HCT116 (cell line): ENCODE measurements around the gene TMEM63A. TPM values are rescaled to one million over a fixed set of nuclear protein-coding genes. Genes with fewer than 3 reads are reported as not detected.

Source experiments
- ATAC-seq: fragments of 200-7000 bp; cut with Tn5 transposase; 2 replicates; pipeline ENCODE4 v1.9.1; 2020; ENCODE audit warnings: mild to moderate bottlenecking, moderate library complexity
- BruUV-seq: library from RNA; stranded (reverse); fragments of 400-500 nt; replicated peaks from 2 replicates; lab custom pipeline; 2021; lab: Mats Ljungman, UMichigan
- CTCF ChIA-PET: fragments of 300-600 bp; sonication (Branson Sonifier 250); formaldehyde crosslinking; loops from one replicate; lab custom pipeline; 2021; ENCODE audit warnings: antibody characterized with exemption; lab: Charles Lee
- POLR2A ChIA-PET: fragments of 300-600, 350-600 bp; sonication (Branson Sonifier 250); formaldehyde crosslinking; loops from one replicate; lab custom pipeline; 2021; ENCODE audit warnings: antibody characterized with exemption; lab: Charles Lee
- RAD21 ChIA-PET, 2 experiments: fragments of 300-600 bp; sonication (Branson Sonifier 250); formaldehyde crosslinking; loops; one replicate each; lab custom pipeline; 2023; ENCODE audit warnings: low total read pairs in 2 of 2; ENCODE audit not compliant: uncharacterized antibody in 2 of 2, unreplicated experiment in 2 of 2, low non-redundant PET in 1 of 2; lab: Charles Lee
- DNase-seq: peaks from one replicate; pipeline ENCODE4 v3.0.0-alpha.2; 2010; ENCODE audit warnings: low read depth, low spot score
- H2AFZ ChIP-seq: fragments of 200-600 bp; shearing (Covaris generic), sonication (generic); 2 replicates; pipeline ENCODE4 v1.6.1; 2017; ENCODE audit warnings: low read depth, mixed run types, mixed read lengths, antibody characterized with exemption, low read length; ENCODE audit not compliant: poor library complexity, severe bottlenecking
- H3K27ac ChIP-seq: 2 replicates; pipeline ENCODE4 v1.5.1; 2012; ENCODE audit warnings: low read depth, low read length
- H3K27me3 ChIP-seq: fragments of 200-600 bp; sonication (generic); 2 replicates; pipeline ENCODE4 v1.6.1; 2016; ENCODE audit warnings: mixed run types, low read length, mixed read lengths; ENCODE audit not compliant: insufficient read depth
- H3K36me3 ChIP-seq, 2 experiments: fragments of 200-500 bp in 1 of 2; fragments of 200-600 bp in 1 of 2; sonication (Bioruptor generic) in 1 of 2; sonication (generic) in 1 of 2; 2 replicates each; pipeline versions ENCODE4 v1.5.1 to v1.6.1; 2014 to 2016; ENCODE audit warnings: low read length in 2 of 2, inconsistent platforms in 1 of 2, mixed read lengths in 1 of 2, mixed run types in 1 of 2; ENCODE audit not compliant: insufficient read depth in 2 of 2, control insufficient read depth in 1 of 2
- H3K4me1 ChIP-seq, 2 experiments: fragments of 200-600 bp in 1 of 2; sonication (generic) in 1 of 2; 2 replicates each; pipeline versions ENCODE4 v1.5.1 to v1.6.1; 2012 to 2017; ENCODE audit warnings: low read length in 2 of 2, inconsistent platforms in 1 of 2, mild to moderate bottlenecking in 1 of 2, mixed read lengths in 1 of 2, mixed run types in 1 of 2, moderate library complexity in 1 of 2; ENCODE audit not compliant: insufficient read depth in 2 of 2, control insufficient read depth in 1 of 2
- H3K4me2 ChIP-seq: fragments of 200-600 bp; sonication (generic); 2 replicates; pipeline ENCODE4 v1.6.1; 2017; ENCODE audit warnings: mixed run types, low read length, mixed read lengths
- H3K4me3 ChIP-seq, 2 experiments: fragments of 200-600 bp in 1 of 2; sonication (generic) in 1 of 2; replicated peaks in 1 of 2; 2 replicates each; pipeline ENCODE4 v1.5.1; 2011 to 2016; ENCODE audit warnings: low read length in 2 of 2, control low read depth in 1 of 2, low read depth in 1 of 2, mild to moderate bottlenecking in 1 of 2, mixed read lengths in 1 of 2, mixed run types in 1 of 2
- H3K79me2 ChIP-seq: fragments of 200-600 bp; sonication (generic); 2 replicates; pipeline ENCODE4 v1.6.1; 2017; ENCODE audit warnings: mild to moderate bottlenecking, mixed run types, low read length, moderate library complexity, mixed read lengths; ENCODE audit not compliant: insufficient read depth
- H3K9ac ChIP-seq: fragments of 200-600 bp; sonication (generic); 2 replicates; pipeline ENCODE4 v1.6.1; 2016; ENCODE audit warnings: low read length, mixed read lengths
- H3K9me2 ChIP-seq: fragments of 200-600 bp; sonication (generic), shearing (Covaris generic); 2 replicates; pipeline ENCODE4 v1.6.1; 2017; ENCODE audit warnings: mixed run types, mild to moderate bottlenecking, moderate library complexity; ENCODE audit not compliant: insufficient read depth
- H3K9me3 ChIP-seq, 2 experiments: fragments of 200-500 bp in 1 of 2; fragments of 200-600 bp in 1 of 2; sonication (Bioruptor generic) in 1 of 2; sonication (generic) in 1 of 2; 2 replicates each; pipeline ENCODE4 v1.6.1; 2014 to 2017; ENCODE audit warnings: low read length in 2 of 2, mixed read lengths in 2 of 2, inconsistent platforms in 1 of 2, low read depth in 1 of 2, mild to moderate bottlenecking in 1 of 2, mixed run types in 1 of 2, moderate library complexity in 1 of 2; ENCODE audit not compliant: control insufficient read depth in 1 of 2, insufficient read depth in 1 of 2
- H4K20me1 ChIP-seq: fragments of 200-600 bp; sonication (generic), shearing (Covaris generic); 2 replicates; pipeline ENCODE4 v1.6.1; 2017; ENCODE audit warnings: mixed run types, mild to moderate bottlenecking, moderate library complexity; ENCODE audit not compliant: insufficient read depth
- EZH2 ChIP-seq: fragments of 200-600 bp; sonication (generic); IDR thresholded peaks from 2 replicates; pipeline ENCODE4 v1.6.1; 2017; ENCODE audit warnings: antibody characterized with exemption, mixed run types
- EZH2phosphoT487 ChIP-seq: fragments of 200-600 bp; IDR thresholded peaks from 2 replicates; pipeline ENCODE4 v1.6.1; 2018; ENCODE audit warnings: antibody characterized with exemption, borderline replicate concordance
- POLR2A ChIP-seq: IDR thresholded peaks from 2 replicates; pipeline ENCODE4 v1.7.0; 2011; ENCODE audit warnings: borderline replicate concordance; ENCODE audit not compliant: insufficient read depth, insufficient read length; ENCODE audit errors: extremely low read depth
- POLR2AphosphoS5 ChIP-seq: IDR thresholded peaks from 2 replicates; pipeline ENCODE4 v1.6.1; 2011; ENCODE audit warnings: mild to moderate bottlenecking, low read depth, low read length, moderate library complexity
- SIN3A ChIP-seq: IDR thresholded peaks from 2 replicates; pipeline ENCODE4 v1.6.1; 2012; ENCODE audit warnings: low read depth
- SP1 ChIP-seq: IDR thresholded peaks from 2 replicates; pipeline ENCODE4 v1.6.1; 2012; ENCODE audit warnings: low read depth
- TCF7L2 ChIP-seq: IDR thresholded peaks from 2 replicates; pipeline ENCODE4 v1.7.0; 2011; ENCODE audit warnings: borderline replicate concordance, inconsistent platforms; ENCODE audit not compliant: insufficient read depth, insufficient read length; ENCODE audit errors: extremely low read depth
- ZFX ChIP-seq: fragments of 450-650 bp; IDR thresholded peaks from 2 replicates; pipeline ENCODE4 v1.6.1; 2017
- intact Hi-C: fragments of 100-400 bp; cut with micrococcal nuclease; formaldehyde crosslinking; loops from 2 replicates; pipeline ENCODE4 v1.10.0; 2022
- total RNA-seq: library from RNA; stranded (reverse); gene quantifications from one replicate; pipeline ENCODE4 v1.2.1, GENCODE V29; 2021; ENCODE audit not compliant: unreplicated experiment
- TF ChIP-seq, protein P1 (sequence below): IDR thresholded peaks from 2 replicates; pipeline ENCODE4 v1.6.1; 2011; ENCODE audit warnings: mild to moderate bottlenecking, low read length, moderate library complexity; ENCODE audit not compliant: insufficient replicate concordance; ENCODE audit errors: extremely low read depth
- TF ChIP-seq, protein P2 (sequence below): IDR thresholded peaks from 2 replicates; pipeline ENCODE4 v1.6.1; 2012

TMEM63A gene
- total RNA-seq, 1 experiment from 2014 or later: 24.4 TPM

DNA sequence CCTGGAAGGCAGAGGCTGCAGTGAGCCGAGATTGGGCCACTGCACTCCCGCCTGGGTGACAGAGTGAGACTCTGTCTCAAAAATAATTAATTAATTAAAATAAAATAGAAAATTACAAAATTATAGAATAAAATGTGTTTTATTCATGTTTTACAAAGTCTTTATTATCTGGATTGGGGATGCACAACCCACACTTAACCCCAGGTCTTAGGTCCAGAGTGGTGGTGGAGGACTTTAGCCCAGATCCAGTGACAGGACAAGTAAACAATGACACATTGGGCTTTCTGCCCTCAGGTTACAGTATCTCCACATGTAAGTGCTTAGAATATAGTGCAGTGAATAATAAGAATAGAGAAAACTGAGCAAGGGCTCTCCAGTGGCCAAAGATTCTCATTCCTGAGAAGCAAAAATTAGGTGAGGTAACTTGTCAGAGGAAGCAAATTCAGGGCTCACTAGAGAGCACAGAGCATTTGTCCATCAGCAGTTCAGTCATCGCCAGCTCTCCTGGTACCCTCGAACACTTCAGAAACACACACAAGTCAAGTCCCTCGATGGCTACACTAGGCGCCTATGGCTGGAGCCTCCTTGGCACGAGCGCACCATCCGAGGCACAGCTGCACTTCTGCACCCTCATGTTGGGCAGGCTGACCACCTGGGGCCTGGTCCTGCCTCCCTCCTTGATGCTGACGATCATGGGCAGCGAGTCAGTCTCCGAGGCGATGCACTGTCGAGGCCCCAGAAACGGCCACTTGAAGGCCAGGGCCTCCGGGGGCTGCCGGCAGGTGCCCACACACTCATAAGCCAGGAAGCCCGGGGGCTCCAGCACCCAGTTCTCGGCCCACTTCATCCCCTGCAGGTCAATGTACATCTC is 4.2 kb upstream of the TMEM63A start:
- Histone ChIP-seq H3K4me1 (peaks cover 10 to 31% of the 10 kb centered on the region in 2 experiments; a peak in 3 of 4 replicates), H3K36me3 (no peaks in the 10 kb centered on the region), H3K27ac (no peak overlapping the region), H3K79me2 (no peaks in the 10 kb centered on the region; the same call in 1 of the 2 replicates), H3K9me2 (no peaks in the 10 kb centered on the region), H3K27me3 (no peaks in the 10 kb centered on the region), H4K20me1 (no peaks in the 10 kb centered on the region), H3K9me3 (no peaks in the 10 kb centered on the region), H3K4me3 (no peak overlapping the region), H3K9ac (no peak overlapping the region), H3K4me2 (no peak overlapping the region), H2AFZ (no peak overlapping the region)
- ChIA-PET CTCF (interaction anchor here (1.6 kb wide), 1 partner anchor 25 kb away, joined by 5 read pairs; no protein-coding TSS in a partner anchor), POLR2A (interaction anchor here (0.9 kb wide), 1 partner anchor 11 kb away, joined by 3 read pairs; no protein-coding TSS in a partner anchor), RAD21 (interaction anchor here in 1 of 2 experiments (0.5 kb wide), 1 partner anchor 431 kb away, joined by 3 read pairs; no protein-coding TSS in a partner anchor)
- intact Hi-C loops: loop anchor here (10.0 kb wide), 1 partner anchor 112 kb away; the partner anchor contains the start of gene SRP9
- DNase-seq: no peak
- TF ChIP-seq, protein P1, sequence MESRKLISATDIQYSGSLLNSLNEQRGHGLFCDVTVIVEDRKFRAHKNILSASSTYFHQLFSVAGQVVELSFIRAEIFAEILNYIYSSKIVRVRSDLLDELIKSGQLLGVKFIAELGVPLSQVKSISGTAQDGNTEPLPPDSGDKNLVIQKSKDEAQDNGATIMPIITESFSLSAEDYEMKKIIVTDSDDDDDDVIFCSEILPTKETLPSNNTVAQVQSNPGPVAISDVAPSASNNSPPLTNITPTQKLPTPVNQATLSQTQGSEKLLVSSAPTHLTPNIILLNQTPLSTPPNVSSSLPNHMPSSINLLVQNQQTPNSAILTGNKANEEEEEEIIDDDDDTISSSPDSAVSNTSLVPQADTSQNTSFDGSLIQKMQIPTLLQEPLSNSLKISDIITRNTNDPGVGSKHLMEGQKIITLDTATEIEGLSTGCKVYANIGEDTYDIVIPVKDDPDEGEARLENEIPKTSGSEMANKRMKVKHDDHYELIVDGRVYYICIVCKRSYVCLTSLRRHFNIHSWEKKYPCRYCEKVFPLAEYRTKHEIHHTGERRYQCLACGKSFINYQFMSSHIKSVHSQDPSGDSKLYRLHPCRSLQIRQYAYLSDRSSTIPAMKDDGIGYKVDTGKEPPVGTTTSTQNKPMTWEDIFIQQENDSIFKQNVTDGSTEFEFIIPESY: no peak
- no peak for TF ChIP-seq POLR2AphosphoS5
- no peak for TF ChIP-seq EZH2
- no peak for TF ChIP-seq POLR2A
- TF ChIP-seq SP1: no peak
- TF ChIP-seq ZFX: no peak
- no peak for TF ChIP-seq TCF7L2
- no peak for TF ChIP-seq EZH2phosphoT487
- TF ChIP-seq, protein P2, sequence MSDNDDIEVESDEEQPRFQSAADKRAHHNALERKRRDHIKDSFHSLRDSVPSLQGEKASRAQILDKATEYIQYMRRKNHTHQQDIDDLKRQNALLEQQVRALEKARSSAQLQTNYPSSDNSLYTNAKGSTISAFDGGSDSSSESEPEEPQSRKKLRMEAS: no peak
- no peak for TF ChIP-seq SIN3A
- BruUV-seq: no TSS peak
- no peak for ATAC-seq
